Measurements from ENCODE around the gene DCLK3.

- TF ChIP-seq, protein P1, sequence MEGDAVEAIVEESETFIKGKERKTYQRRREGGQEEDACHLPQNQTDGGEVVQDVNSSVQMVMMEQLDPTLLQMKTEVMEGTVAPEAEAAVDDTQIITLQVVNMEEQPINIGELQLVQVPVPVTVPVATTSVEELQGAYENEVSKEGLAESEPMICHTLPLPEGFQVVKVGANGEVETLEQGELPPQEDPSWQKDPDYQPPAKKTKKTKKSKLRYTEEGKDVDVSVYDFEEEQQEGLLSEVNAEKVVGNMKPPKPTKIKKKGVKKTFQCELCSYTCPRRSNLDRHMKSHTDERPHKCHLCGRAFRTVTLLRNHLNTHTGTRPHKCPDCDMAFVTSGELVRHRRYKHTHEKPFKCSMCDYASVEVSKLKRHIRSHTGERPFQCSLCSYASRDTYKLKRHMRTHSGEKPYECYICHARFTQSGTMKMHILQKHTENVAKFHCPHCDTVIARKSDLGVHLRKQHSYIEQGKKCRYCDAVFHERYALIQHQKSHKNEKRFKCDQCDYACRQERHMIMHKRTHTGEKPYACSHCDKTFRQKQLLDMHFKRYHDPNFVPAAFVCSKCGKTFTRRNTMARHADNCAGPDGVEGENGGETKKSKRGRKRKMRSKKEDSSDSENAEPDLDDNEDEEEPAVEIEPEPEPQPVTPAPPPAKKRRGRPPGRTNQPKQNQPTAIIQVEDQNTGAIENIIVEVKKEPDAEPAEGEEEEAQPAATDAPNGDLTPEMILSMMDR (IDR thresholded peaks at IDR 0.05) = no peak
- no peak for TF ChIP-seq POLR2A (IDR thresholded peaks at IDR 0.05)
- TF ChIP-seq POLR2AphosphoS5 (IDR thresholded peaks at IDR 0.05; ENCODE audit: insufficient read depth in 1 of 2, low read depth in 1 of 2) = no peak
Measured at GRCh38 chr3:36800533-36801116, 36.3 kb upstream of the DCLK3 start.

All from vagina (tissue), 2 donors.